Endometrial microvascular endothelial cells (primary cell): ENCODE data around the gene LMBR1L. TPM values are rescaled to one million over a fixed set of nuclear protein-coding genes. Genes with fewer than 3 reads are reported as not detected.
"Not testable (repeated sequence)": the region's sequence is repeated elsewhere in the genome, so short reads cannot be mapped to it uniquely, and the experiment has no call there.

Source experiments
- in situ Hi-C: cut with HindIII; loops from 2 replicates; pipeline ENCODE4 v1.10.0; 2017; ENCODE audit warnings: low sequenced_read_pairs, low pct_unique_long_range_greater_than_20kb; ENCODE audit errors: inconsistent ontology term
- total RNA-seq: library from RNA; depleted of rRNA; stranded (reverse); fragments of >200 nt; gene quantifications from one replicate; pipeline ENCODE4 v1.2.3, GENCODE V29; 2015; ENCODE audit errors: inconsistent ontology term

The LMBR1L gene
- total RNA-seq, result 59.4 TPM

GRCh38 chr12:49110464-49111155, at the start of gene LMBR1L:
Gene LMBR1L (minus strand): TSS chr12:49110847. CDS start chr12:49110555, 292 bp downstream.
- in situ Hi-C loops, result no loop called here

GRCh38 chr12:49160399-49160798, 49.8 kb upstream of the LMBR1L start:
- in situ Hi-C loops, result no loop called here

GRCh38 chr12:49154221-49154620, 43.6 kb upstream of the LMBR1L start:
- in situ Hi-C loops, result no loop called here

GRCh38 chr12:49147384-49147783, 36.7 kb upstream of the LMBR1L start:
- in situ Hi-C loops, result no loop called here

- in situ Hi-C loops, result no loop called here
Observed at GRCh38 chr12:49146406-49146805, 35.8 kb upstream of the LMBR1L start.

- in situ Hi-C loops, result no loop called here
Observed at GRCh38 chr12:49144384-49144783, 33.7 kb upstream of the LMBR1L start.

GRCh38 chr12:49138999-49139398, 28.4 kb upstream of the LMBR1L start:
- in situ Hi-C loops, result no loop called here

- in situ Hi-C loops, result no loop called here
Observed at GRCh38 chr12:49138587-49138986, 27.9 kb upstream of the LMBR1L start.

- in situ Hi-C loops, result no loop called here
Observed at GRCh38 chr12:49137476-49137875, 26.8 kb upstream of the LMBR1L start.

GRCh38 chr12:49136997-49137396, 26.4 kb upstream of the LMBR1L start:
- in situ Hi-C loops, result not testable (repeated sequence)

- in situ Hi-C loops, result no loop called here
Observed at GRCh38 chr12:49133590-49133989, 22.9 kb upstream of the LMBR1L start.

- in situ Hi-C loops, result no loop called here
Observed at GRCh38 chr12:49133014-49133413, 22.4 kb upstream of the LMBR1L start.

GRCh38 chr12:49131894-49132461, 21.3 kb upstream of the LMBR1L start:
- in situ Hi-C loops, result no loop called here

- in situ Hi-C loops, result no loop called here
Observed at GRCh38 chr12:49131051-49131893, 20.6 kb upstream of the LMBR1L start, which contains the start of gene TUBA1B. Gene TUBA1B (minus strand): TSS chr12:49131395. CDS start chr12:49131300, 95 bp downstream.

GRCh38 chr12:49130151-49131050, 19.8 kb upstream of the LMBR1L start:
- in situ Hi-C loops, result no loop called here

- in situ Hi-C loops, result no loop called here
Observed at GRCh38 chr12:49129332-49130150, 18.9 kb upstream of the LMBR1L start.

- in situ Hi-C loops, result not testable (repeated sequence)
Observed at GRCh38 chr12:49127971-49128370, 17.3 kb upstream of the LMBR1L start.
